Fibroblast of mammary gland (primary cell): ENCODE results near the gene FRMD4B.

Experiments used
- DNase-seq: peaks from one replicate; pipeline ENCODE4 v3.0.0-alpha.2; 2010; ENCODE audit warnings: low read depth
- H3K4me3 ChIP-seq: 2 replicates; pipeline ENCODE4 v1.5.1; 2011; ENCODE audit warnings: low read depth, mild to moderate bottlenecking, low read length, moderate library complexity; ENCODE audit not compliant: control insufficient read depth
- TF ChIP-seq, protein P1 (sequence below): conservative IDR thresholded peaks from 2 replicates; pipeline ENCODE4 v1.5.1; 2011; ENCODE audit warnings: low read depth, low read length, inconsistent platforms; ENCODE audit not compliant: control insufficient read depth, insufficient read depth

FRMD4B gene

GRCh38 chr3:69390771-69391170, 4.9 kb upstream of the FRMD4B start:
- TF ChIP-seq, protein P1, sequence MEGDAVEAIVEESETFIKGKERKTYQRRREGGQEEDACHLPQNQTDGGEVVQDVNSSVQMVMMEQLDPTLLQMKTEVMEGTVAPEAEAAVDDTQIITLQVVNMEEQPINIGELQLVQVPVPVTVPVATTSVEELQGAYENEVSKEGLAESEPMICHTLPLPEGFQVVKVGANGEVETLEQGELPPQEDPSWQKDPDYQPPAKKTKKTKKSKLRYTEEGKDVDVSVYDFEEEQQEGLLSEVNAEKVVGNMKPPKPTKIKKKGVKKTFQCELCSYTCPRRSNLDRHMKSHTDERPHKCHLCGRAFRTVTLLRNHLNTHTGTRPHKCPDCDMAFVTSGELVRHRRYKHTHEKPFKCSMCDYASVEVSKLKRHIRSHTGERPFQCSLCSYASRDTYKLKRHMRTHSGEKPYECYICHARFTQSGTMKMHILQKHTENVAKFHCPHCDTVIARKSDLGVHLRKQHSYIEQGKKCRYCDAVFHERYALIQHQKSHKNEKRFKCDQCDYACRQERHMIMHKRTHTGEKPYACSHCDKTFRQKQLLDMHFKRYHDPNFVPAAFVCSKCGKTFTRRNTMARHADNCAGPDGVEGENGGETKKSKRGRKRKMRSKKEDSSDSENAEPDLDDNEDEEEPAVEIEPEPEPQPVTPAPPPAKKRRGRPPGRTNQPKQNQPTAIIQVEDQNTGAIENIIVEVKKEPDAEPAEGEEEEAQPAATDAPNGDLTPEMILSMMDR = no peak
- no peak for DNase-seq
- no peak overlapping the region for H3K4me3 ChIP-seq

DNA sequence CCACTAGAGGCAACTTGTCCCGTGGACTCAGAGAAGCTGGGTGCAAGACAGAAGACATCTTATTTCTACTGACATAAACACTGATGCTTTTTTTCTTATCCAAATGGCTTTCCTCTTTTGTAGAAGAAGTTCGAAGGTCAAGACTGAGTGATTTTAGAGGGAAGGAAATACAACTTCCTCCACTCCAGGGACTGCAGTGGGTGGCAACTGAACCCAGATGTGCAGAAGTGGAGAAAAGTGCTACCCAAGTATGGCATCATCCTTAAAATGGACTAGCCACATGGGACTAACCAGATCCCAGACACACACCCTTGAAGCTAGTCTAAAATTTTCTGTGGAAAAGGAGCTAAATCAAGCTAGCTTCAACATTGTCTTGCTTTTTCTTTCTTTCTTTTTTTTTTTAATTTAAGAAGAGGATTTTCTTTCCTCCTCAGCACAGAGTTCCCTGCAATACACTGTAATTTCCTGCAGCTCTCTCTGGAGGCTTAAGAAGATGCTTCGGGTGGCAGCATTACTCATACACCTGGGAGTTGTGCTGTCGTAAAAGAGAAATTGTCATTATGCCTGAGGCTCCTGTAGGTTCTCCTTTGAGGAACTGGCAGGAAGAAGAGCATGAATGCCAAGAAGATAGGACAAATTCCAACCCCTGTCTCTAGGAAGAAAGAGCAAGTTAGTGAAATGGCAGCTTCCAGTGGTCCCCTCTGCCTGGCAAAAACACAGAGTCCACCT, 3.8 kb upstream of the FRMD4B start:
- H3K4me3 ChIP-seq = no peak overlapping the region
- TF ChIP-seq, protein P1 = no peak
- DNase-seq = no peak

GRCh38 chr3:69388241-69388640, 2.4 kb upstream of the FRMD4B start:
- TF ChIP-seq, protein P1 = no peak
- no peak for DNase-seq
- no peak overlapping the region for H3K4me3 ChIP-seq

GRCh38 chr3:69386556-69387385, 883 bp upstream of the FRMD4B start:
- TF ChIP-seq, protein P1 = no peak
- DNase-seq = no peak

GRCh38 chr3:69385123-69385722, 665 bp downstream of the FRMD4B start:
- no peak for DNase-seq
- peak overlapping the region; percentile 29 for H3K4me3 ChIP-seq
- TF ChIP-seq, protein P1 = no peak

More at GRCh38 chr3:69386556-69387385, 883 bp upstream of the FRMD4B start:
- peak overlapping the region; percentile 29 for H3K4me3 ChIP-seq

DNA sequence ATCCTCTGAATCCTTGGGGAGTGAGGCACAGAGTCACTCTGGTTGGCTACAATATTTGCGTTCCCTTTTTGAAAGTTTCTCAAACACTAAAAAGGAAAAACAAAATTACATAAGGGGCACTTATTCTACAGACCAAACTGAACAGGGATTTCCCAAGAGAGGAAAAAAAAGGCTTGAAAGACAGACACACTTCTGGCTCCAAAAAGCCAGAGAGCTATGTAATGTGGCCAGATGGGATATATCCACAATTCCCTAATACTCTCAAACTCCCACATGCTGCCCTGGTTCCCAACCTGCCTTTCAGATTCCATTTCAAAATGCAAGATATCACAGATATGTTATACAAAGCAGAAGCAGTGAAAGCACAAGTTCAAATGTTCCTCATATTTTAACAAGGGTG, 1.6 kb downstream of the FRMD4B start:
- TF ChIP-seq, protein P1 = no peak
- no peak for DNase-seq
- no peak overlapping the region for H3K4me3 ChIP-seq
